ENCODE results near the gene XIRP2.

XIRP2 gene

GRCh38 chr2:167142554-167142953 is 254.3 kb downstream of the XIRP2 start:
- no peak for DNase-seq

DNA sequence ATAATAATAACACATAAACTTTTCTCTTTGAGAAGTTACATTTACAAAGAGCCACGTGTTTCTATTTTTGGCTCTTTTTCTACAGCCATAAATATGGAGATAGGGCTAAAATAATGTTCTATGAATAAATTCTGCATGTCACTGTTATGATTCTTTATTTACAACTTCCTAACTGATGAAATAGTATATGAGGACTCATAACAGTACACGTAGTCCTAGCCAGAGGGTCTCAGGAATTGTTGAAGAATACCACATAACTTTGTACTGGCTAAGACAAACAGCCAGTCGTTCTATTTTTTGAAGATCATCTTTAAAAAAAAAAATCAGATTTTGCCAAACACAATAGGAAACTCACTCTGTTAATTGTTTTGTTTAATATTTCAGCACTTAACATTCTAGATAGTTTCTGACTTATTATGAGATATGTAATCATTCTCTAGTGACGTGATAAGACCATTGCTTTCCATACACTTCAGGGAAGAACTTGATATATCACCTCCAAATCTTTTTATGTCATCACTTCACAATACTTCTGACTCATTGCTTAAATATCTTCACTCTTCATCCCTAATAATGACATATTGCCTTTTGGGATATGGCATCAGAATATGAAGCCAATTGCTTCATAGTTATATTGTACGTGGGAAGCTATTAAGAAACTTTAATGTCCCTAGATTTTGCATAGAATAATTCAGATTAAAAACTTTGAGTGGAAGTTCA is 256.1 kb downstream of the XIRP2 start:
- no peak for DNase-seq

DNA sequence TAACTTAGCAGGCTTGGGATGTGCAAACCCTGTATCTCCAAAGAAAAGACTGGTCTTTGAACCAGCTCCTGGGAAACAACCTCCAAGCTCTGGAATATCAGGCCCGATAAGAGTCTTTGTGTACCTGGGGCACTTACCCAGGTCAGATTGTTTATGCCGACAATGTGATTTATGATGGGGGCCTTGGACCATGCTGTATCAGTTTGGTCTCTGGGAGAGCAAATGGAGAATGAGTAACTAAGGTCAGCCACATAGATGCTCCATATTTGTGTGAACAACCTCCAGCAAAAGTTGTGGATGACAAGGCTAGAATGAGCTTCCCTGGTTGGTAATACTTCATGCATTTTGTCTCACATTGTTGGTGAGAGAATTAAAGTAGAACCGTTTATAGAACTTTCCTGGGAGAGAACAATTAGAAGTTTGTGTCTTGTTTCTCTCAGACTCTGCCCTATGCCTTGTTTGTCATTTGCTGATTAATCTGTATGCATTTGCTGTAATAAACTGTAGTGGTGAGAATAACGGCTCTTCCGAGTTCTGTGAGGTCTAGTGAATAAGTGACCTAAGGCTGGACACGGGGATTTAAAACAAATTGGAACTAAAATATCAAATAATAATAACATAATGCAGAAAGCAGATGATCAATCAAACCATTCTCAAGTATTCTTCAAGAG is 259.1 kb downstream of the XIRP2 start:
- no peak for DNase-seq

- DNase-seq, result no peak
Measured at GRCh38 chr2:167151894-167152293, 263.6 kb downstream of the XIRP2 start.

- no peak for DNase-seq
Measured at GRCh38 chr2:167157523-167157922, 269.2 kb downstream of the XIRP2 start.

DNA sequence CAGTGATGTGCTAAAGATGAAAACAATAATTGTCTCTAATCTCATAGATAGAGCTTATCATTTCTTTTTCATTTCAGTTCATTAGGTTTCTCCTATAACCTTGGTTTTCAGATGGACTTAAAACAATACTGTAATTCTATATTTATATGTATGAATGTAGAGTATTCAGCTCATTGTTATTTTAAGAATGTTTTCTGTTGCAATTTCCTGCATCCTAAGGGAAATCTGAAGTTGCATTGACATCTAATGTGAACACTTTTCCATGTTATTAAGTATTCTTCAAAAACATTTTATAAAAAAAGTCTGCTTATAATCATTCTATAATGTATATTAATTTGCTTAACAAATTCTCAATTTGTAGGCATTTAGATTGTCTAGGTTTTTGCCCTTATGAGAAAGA is 288.9 kb downstream of the XIRP2 start:
- DNase-seq, result no peak

GRCh38 chr2:167181134-167181533 is 292.9 kb downstream of the XIRP2 start:
- no peak for DNase-seq

- DNase-seq, result no peak
Measured at GRCh38 chr2:167181688-167182087, 293.4 kb downstream of the XIRP2 start.

DNA sequence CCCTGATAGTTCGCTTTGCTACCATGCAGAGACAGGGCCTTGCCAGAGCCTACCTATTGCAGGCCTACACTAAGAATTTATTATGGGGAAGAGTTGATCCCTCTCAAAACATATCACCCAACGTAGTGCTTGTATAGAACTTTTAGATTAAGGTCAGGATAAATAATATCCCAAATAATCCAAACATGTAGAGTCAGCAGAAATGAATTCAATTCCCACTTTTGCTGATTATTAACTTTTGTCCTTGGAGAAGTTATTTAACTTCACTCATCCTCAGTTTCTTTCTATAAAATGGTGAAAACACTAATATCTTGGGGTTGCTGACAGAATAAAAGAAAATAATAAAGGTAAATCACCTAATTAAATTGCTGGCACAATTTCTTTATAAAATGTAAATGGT is 294.1 kb downstream of the XIRP2 start:
- no peak for DNase-seq

DNA sequence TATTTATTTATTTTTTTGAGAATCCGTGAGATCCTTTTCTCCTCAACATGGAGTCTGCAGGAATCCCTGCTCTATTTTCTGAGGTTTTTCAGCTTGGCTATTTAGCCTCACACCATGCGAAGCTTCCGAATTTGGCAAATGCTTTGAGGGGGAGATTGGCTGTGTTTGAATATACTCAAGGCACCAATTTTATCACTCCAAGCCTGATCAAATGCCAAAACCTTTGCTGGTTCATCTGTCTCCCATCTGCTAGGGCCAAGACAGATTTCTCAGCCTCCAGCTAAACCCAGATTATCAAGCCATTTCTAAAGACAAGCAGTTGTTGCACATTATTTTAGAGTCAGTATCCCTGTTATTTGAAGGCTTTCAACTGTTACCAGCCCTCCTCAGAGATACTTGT is 295.7 kb downstream of the XIRP2 start:
- DNase-seq, result no peak

DNA sequence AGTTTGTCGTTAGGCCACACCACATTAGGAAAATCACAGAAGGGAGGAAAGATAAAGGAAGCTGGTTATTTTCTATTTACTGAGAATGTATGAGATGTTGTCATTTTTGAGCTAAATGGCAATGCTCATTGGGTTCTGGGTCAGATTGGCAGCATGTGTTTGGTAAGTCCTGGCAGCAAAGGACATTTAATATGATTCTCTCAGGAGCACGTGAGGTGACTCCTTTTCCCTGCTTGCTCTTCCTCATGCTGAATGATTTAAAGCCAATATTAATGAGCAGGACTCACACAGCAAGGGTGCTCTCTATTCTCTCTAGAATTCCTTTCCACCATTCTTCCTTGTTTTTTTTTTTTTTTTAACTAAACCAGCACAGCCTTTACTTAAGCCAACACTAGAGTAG is 298.2 kb downstream of the XIRP2 start:
- DNase-seq, result no peak

GRCh38 chr2:167187049-167187727 is 298.9 kb downstream of the XIRP2 start:
- no peak for DNase-seq

GRCh38 chr2:167187978-167188967 is 300.0 kb downstream of the XIRP2 start:
- DNase-seq, result no peak

DNA sequence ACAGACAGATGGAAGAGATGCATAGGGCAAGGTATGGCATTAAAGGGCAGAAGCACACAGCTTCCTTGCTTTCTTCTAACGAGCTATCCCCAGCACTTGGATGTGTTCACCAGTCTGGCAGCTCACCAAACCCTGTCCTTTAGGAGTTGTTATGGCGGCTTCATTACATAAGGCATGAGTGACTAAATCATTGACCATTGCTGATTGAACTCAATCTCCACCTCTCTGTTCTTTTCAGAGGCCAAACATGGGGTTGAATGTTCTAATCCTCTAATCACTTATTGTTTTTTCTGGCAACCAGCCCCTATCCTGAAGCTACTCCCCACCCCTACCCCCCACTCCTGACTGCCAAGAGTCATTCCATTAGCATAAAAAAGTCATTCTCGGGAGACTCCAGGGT is 301.8 kb downstream of the XIRP2 start:
- no peak for DNase-seq

- DNase-seq, result no peak
Measured at GRCh38 chr2:167191588-167191987, 303.3 kb downstream of the XIRP2 start.

DNA sequence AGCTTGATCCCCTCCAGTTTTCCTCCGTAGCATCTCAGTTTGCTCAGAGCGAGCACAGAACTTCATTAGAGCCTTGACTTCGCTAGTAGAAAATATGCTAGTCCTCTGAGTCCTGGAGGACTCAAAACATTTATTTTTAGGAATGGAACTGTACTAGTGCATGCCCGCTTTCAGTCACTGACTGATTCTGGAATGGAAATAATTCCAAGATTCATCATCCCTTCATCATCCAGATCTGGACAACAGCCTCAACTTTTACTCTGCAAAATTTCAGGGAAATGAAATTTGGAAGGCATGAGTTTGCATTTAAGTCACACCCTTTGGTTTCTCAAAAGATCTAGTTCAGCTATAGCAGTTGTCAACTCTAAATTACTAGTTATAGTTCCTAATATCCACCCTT is 304.6 kb downstream of the XIRP2 start:
- no peak for DNase-seq

GRCh38 chr2:167196461-167197252 is 308.4 kb downstream of the XIRP2 start:
- peak; percentile 47 for DNase-seq

- DNase-seq, result no peak
Measured at GRCh38 chr2:167198009-167198408, 309.7 kb downstream of the XIRP2 start.

DNA sequence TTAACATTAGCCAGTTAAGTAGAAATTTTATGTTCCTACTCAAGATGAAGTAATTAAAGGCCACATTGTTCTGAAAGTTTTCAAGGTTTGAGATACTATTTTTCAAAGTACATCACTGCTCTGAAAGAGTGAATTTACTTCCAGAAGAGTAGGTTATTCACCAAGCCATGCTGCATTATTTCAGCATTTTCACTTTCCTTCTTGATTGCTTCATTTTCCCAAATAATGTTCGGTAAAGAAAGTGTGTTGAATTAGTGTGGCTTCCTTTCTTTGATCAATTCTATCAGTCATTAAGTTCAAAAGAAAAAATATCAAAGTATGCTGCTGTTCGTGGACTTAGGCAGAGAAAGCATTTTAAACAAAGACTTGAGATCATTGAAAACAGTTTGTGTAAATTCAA is 310.3 kb downstream of the XIRP2 start:
- no peak for DNase-seq

- DNase-seq, result no peak
Measured at GRCh38 chr2:167200019-167200418, 311.7 kb downstream of the XIRP2 start.

DNA sequence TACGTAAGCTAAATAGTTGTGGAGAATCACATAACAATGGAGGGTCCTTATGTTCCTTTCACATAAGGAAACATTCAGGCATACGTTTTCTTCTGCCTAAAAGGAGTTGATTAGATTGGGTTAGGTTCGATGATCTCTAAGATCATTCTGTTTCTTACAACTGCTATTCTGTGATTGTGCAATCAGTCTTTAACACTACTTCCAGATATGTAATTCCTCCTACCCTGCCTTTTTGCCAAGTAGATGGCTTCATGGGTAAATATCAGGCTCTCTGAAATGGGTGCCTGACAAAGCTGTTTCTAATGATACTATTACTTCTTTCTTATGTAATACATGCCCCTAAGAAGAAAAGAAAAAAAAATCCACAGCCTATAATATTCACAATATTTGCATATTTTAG is 321.5 kb downstream of the XIRP2 start:
- no peak for DNase-seq

DNA sequence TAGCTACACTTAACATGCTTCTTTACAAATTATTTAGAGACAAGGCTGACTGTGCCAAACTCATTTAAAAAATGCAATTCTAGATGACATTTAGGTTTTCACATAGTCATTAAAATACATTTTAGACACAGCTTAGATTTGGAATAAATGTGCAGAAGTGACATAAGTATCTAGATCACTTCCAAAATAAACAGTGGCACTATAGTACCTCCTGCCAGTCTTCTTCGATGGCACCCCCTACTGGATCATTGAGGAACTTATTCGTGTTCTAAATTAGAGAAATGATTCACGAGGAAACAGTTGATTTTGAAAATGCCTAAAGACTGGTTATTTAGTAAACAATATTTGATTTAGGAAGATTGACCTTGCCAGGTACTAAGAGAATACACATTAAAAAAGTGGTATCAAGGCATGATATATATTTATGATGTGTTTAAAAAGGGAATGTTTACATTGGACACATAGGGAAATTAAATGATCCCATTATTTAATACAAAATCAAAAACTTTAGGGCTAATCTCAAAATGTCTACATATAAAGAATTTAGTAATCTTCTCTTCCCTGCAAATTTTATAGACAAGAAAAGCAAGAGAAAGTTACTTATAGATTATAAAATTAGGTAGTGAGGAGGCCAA is 323.9 kb downstream of the XIRP2 start:
- peak; percentile 59 for DNase-seq
